ENCODE measurements around the gene PLK2.

PLK2 gene

GRCh38 chr5:58450018-58450417 is 9.9 kb downstream of the PLK2 start:
- DNase-seq (ENCODE audit: low read depth), result no peak

GRCh38 chr5:58447226-58447625 is 12.7 kb downstream of the PLK2 start:
- DNase-seq (ENCODE audit: low read depth), result no peak

GRCh38 chr5:58446024-58446423 is 13.9 kb downstream of the PLK2 start:
- no peak for DNase-seq (ENCODE audit: low read depth)

- DNase-seq (ENCODE audit: low read depth), result no peak
Measured at GRCh38 chr5:58444805-58445204, 15.1 kb downstream of the PLK2 start.

GRCh38 chr5:58440901-58441460 is 18.9 kb downstream of the PLK2 start:
- no peak for DNase-seq (ENCODE audit: low read depth)

GRCh38 chr5:58439094-58439644 is 20.7 kb downstream of the PLK2 start:
- DNase-seq (ENCODE audit: low read depth), result no peak

GRCh38 chr5:58437661-58438060 is 22.2 kb downstream of the PLK2 start:
- no peak for DNase-seq (ENCODE audit: low read depth)

GRCh38 chr5:58431832-58432231 is 28.1 kb downstream of the PLK2 start:
- no peak for DNase-seq (ENCODE audit: low read depth)

- no peak for DNase-seq (ENCODE audit: low read depth)
Measured at GRCh38 chr5:58412932-58413331, 47.0 kb downstream of the PLK2 start.

- DNase-seq (ENCODE audit: low read depth), result no peak
Measured at GRCh38 chr5:58412081-58412480, 47.8 kb downstream of the PLK2 start.

GRCh38 chr5:58411372-58411771 is 48.5 kb downstream of the PLK2 start:
- no peak for DNase-seq (ENCODE audit: low read depth)

GRCh38 chr5:58410441-58410840 is 49.4 kb downstream of the PLK2 start:
- DNase-seq (ENCODE audit: low read depth), result no peak

- no peak for DNase-seq (ENCODE audit: low read depth)
Measured at GRCh38 chr5:58407042-58407719, 52.7 kb downstream of the PLK2 start.

GRCh38 chr5:58406394-58406793 is 53.5 kb downstream of the PLK2 start:
- DNase-seq (ENCODE audit: low read depth), result no peak

GRCh38 chr5:58405175-58405574 is 54.7 kb downstream of the PLK2 start:
- DNase-seq (ENCODE audit: low read depth), result no peak

GRCh38 chr5:58404734-58405133 is 55.2 kb downstream of the PLK2 start:
- no peak for DNase-seq (ENCODE audit: low read depth)

Data from stimulated activated CD8-positive, alpha-beta memory T cell treated with anti-CD3 and anti-CD28 coated beads, Interleukin-15, amount 100 ng/mL, for 24 hours (primary cell).